SK-N-SH treated with all-trans-retinoic acid at 6 μM for 48 hours (cell line): ENCODE data around the gene LSS.

ENCODE experiments used
- ATAC-seq: fragments of 200-7000 bp; cut with Tn5 transposase; 3 replicates; pipeline ENCODE4 v1.9.1; 2020; ENCODE audit warnings: mild to moderate bottlenecking, moderate library complexity
- ARNTL ChIP-seq: fragments of 450-650 bp; formaldehyde crosslinking; IDR thresholded peaks from 2 replicates; pipeline ENCODE4 v1.5.0; 2020; ENCODE audit warnings: low read depth, mild to moderate bottlenecking, moderate library complexity, borderline replicate concordance
- BACH2 ChIP-seq: fragments of 250-450 bp; sonication (Bioruptor Pico); IDR thresholded peaks from 2 replicates; pipeline ENCODE4 v1.9.0; 2021; ENCODE audit warnings: mild to moderate bottlenecking, borderline replicate concordance
- CSDC2 ChIP-seq: fragments of 250-450 bp; sonication (Bioruptor Pico); IDR thresholded peaks from 2 replicates; pipeline ENCODE4 v1.5.0; 2020; ENCODE audit warnings: mild to moderate bottlenecking, moderate library complexity
- CSRNP3 ChIP-seq: fragments of 250-450 bp; sonication (Bioruptor Pico); IDR thresholded peaks from 2 replicates; pipeline ENCODE4 v1.5.1; 2021; ENCODE audit warnings: mild to moderate bottlenecking, moderate library complexity
- GLIS3 ChIP-seq: fragments of 250-450 bp; sonication (Bioruptor Pico); IDR thresholded peaks from 2 replicates; pipeline ENCODE4 v1.5.0; 2020; ENCODE audit warnings: mild to moderate bottlenecking, moderate library complexity
- ISL1 ChIP-seq: fragments of 250-450 bp; sonication (Bioruptor Pico); IDR thresholded peaks from 2 replicates; pipeline ENCODE4 v2.1.2; 2022; ENCODE audit warnings: mild to moderate bottlenecking, moderate library complexity
- OSR1 ChIP-seq: fragments of 250-450 bp; sonication (Bioruptor Pico); IDR thresholded peaks from 2 replicates; pipeline ENCODE4 v1.8.0; 2022; ENCODE audit warnings: moderate library complexity, mild to moderate bottlenecking, inconsistent platforms
- PATZ1 ChIP-seq: fragments of 250-450 bp; sonication (Bioruptor Pico); IDR thresholded peaks from 2 replicates; pipeline ENCODE4 v1.8.0; 2020; ENCODE audit warnings: mild to moderate bottlenecking, moderate library complexity, borderline replicate concordance
- PPARA ChIP-seq: fragments of 250-450 bp; sonication (Bioruptor Pico); IDR thresholded peaks from 2 replicates; pipeline ENCODE4 v1.5.0; 2020; ENCODE audit warnings: mild to moderate bottlenecking, borderline replicate concordance
- SNAI2 ChIP-seq: fragments of 250-450 bp; sonication (Bioruptor Pico); IDR thresholded peaks from 2 replicates; pipeline ENCODE4 v1.5.0; 2020; ENCODE audit warnings: mild to moderate bottlenecking, moderate library complexity
- TCF4 ChIP-seq: fragments of 250-450 bp; sonication (Bioruptor Pico); IDR thresholded peaks from 2 replicates; pipeline ENCODE4 v1.8.0; 2021; ENCODE audit warnings: mild to moderate bottlenecking, moderate library complexity, borderline replicate concordance
- TOX ChIP-seq: fragments of 250-450 bp; sonication (Bioruptor Pico); IDR thresholded peaks from 2 replicates; pipeline ENCODE4 v1.8.0; 2021; ENCODE audit warnings: mild to moderate bottlenecking, moderate library complexity, borderline replicate concordance
- ZC3H10 ChIP-seq: fragments of 250-450 bp; sonication (Bioruptor Pico); IDR thresholded peaks from 2 replicates; pipeline ENCODE4 v1.5.1; 2021; ENCODE audit warnings: mild to moderate bottlenecking, moderate library complexity
- ZFP3 ChIP-seq: fragments of 250-450 bp; sonication (Bioruptor Pico); IDR thresholded peaks from 2 replicates; pipeline ENCODE4 v1.5.0; 2020; ENCODE audit warnings: mild to moderate bottlenecking, moderate library complexity
- ZFP30 ChIP-seq: fragments of 450-650 bp; formaldehyde crosslinking; IDR thresholded peaks from 2 replicates; pipeline ENCODE4 v1.5.0; 2022; ENCODE audit warnings: mild to moderate bottlenecking, moderate library complexity
- ZNF565 ChIP-seq: fragments of 450-650 bp; formaldehyde crosslinking; conservative IDR thresholded peaks from 2 replicates; pipeline ENCODE4 v1.5.0; 2020; ENCODE audit warnings: low read depth, mild to moderate bottlenecking, moderate library complexity
- ZNF70 ChIP-seq: fragments of 450-650 bp; formaldehyde crosslinking; IDR thresholded peaks from 2 replicates; pipeline ENCODE4 v1.5.0; 2020; ENCODE audit warnings: mild to moderate bottlenecking, moderate library complexity
- ZNF8 ChIP-seq: fragments of 450-650 bp; formaldehyde crosslinking; IDR thresholded peaks from 2 replicates; pipeline ENCODE4 v1.5.0; 2020; ENCODE audit warnings: mild to moderate bottlenecking, moderate library complexity
- TF ChIP-seq, protein P1 (sequence below): fragments of 250-450 bp; sonication (Bioruptor Pico); IDR thresholded peaks from 2 replicates; pipeline ENCODE4 v1.8.0; 2021; ENCODE audit warnings: low read depth, mild to moderate bottlenecking, moderate library complexity, borderline replicate concordance
- TF ChIP-seq, protein P2 (sequence below): fragments of 250-450 bp; sonication (Bioruptor Pico); IDR thresholded peaks from 2 replicates; pipeline ENCODE4 v1.5.1; 2020; ENCODE audit warnings: low read depth, mild to moderate bottlenecking, moderate library complexity

LSS gene

GRCh38 chr21:46157396-46157986, 71.1 kb downstream of the LSS start:
- ATAC-seq = no peak
- TF ChIP-seq GLIS3 (CRISPR knock-in tag) (no peak), ARNTL (CRISPR knock-in tag) (no peak)
- TF ChIP-seq, protein P1, sequence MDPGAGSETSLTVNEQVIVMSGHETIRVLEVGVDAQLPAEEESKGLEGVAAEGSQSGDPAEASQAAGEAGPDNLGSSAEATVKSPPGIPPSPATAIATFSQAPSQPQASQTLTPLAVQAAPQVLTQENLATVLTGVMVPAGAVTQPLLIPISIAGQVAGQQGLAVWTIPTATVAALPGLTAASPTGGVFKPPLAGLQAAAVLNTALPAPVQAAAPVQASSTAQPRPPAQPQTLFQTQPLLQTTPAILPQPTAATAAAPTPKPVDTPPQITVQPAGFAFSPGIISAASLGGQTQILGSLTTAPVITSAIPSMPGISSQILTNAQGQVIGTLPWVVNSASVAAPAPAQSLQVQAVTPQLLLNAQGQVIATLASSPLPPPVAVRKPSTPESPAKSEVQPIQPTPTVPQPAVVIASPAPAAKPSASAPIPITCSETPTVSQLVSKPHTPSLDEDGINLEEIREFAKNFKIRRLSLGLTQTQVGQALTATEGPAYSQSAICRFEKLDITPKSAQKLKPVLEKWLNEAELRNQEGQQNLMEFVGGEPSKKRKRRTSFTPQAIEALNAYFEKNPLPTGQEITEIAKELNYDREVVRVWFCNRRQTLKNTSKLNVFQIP (CRISPR knock-in tag) = no peak

DNA sequence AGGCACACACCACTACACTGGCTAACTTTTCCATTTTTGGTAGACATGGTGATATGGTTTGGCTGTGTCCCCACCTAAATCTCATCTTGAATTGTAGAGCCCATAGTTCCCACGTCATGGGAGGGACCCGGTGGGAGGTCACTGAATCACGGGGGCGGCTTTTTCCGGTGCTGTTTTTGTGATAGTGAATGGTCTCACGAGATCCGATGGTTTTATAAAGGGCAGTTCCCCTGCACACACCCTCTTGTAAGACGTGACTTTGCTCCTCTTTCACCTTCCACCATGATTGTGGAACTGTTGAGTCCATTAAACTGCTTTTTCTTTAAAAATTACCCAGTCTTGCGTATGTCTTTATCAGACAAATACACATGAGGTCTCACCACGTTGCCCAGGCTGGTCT, 71.9 kb downstream of the LSS start:
- no peak for TF ChIP-seq ISL1 (CRISPR knock-in tag)
- no peak for TF ChIP-seq ZFP3 (CRISPR knock-in tag)
- TF ChIP-seq OSR1 (CRISPR knock-in tag) = no peak
- TF ChIP-seq CSDC2 (CRISPR knock-in tag) = no peak
- TF ChIP-seq ZC3H10 (CRISPR knock-in tag) = no peak
- no peak for TF ChIP-seq PATZ1
- TF ChIP-seq ZFP30 = no peak
- no peak for ATAC-seq

DNA sequence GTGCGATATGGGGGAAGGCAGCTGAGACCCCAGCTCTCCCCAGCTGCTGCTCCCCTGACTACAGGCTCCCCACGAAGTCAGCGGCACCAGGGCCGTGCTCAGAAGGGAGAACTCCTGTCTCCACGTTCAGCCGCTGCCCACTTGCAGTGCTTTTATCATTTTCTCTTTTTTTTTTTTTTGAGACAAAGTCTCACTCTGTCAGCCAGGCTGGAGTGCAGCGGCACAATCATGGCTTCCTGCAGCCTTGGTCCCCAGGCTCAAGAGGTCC, 72.3 kb downstream of the LSS start:
- no peak for ATAC-seq
- no peak for TF ChIP-seq CSDC2 (CRISPR knock-in tag)
- TF ChIP-seq, protein P2, sequence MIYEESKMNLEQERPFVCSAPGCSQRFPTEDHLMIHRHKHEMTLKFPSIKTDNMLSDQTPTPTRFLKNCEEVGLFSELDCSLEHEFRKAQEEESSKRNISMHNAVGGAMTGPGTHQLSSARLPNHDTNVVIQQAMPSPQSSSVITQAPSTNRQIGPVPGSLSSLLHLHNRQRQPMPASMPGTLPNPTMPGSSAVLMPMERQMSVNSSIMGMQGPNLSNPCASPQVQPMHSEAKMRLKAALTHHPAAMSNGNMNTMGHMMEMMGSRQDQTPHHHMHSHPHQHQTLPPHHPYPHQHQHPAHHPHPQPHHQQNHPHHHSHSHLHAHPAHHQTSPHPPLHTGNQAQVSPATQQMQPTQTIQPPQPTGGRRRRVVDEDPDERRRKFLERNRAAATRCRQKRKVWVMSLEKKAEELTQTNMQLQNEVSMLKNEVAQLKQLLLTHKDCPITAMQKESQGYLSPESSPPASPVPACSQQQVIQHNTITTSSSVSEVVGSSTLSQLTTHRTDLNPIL = no peak
- no peak for TF ChIP-seq BACH2
- no peak for TF ChIP-seq ISL1 (CRISPR knock-in tag)
- no peak for TF ChIP-seq PATZ1
- TF ChIP-seq ZNF8 (CRISPR knock-in tag) = no peak
- TF ChIP-seq, all 23 proteins: peak for 0

GRCh38 chr21:46155514-46156377, 72.8 kb downstream of the LSS start, which contains the start of gene FTCD:
Gene FTCD (minus strand): TSS chr21:46155579. CDS start chr21:46155523, 56 bp downstream.
- no peak for ATAC-seq
- no peak for TF ChIP-seq PPARA (CRISPR knock-in tag)
- no peak for TF ChIP-seq BACH2
- no peak for TF ChIP-seq PATZ1
- TF ChIP-seq, protein P1 (CRISPR knock-in tag) = no peak
- no peak for TF ChIP-seq ARNTL (CRISPR knock-in tag)
- TF ChIP-seq CSRNP3 (CRISPR knock-in tag) = no peak
- no peak for TF ChIP-seq ZNF565
- TF ChIP-seq ZFP3 (CRISPR knock-in tag) = no peak
- TF ChIP-seq ZFP30 = no peak
- no peak for TF ChIP-seq TCF4 (CRISPR knock-in tag)
- no peak for TF ChIP-seq TOX
- no peak for TF ChIP-seq ISL1 (CRISPR knock-in tag)
- TF ChIP-seq ZNF8 (CRISPR knock-in tag) = no peak
- TF ChIP-seq SNAI2 (CRISPR knock-in tag) = no peak
- no peak for TF ChIP-seq OSR1 (CRISPR knock-in tag)
- no peak for TF ChIP-seq ZNF70
- TF ChIP-seq CSDC2 (CRISPR knock-in tag) = no peak
- TF ChIP-seq, protein P2 = no peak
